Caco-2 (cell line): ENCODE results near the gene NFKBIZ. TPM values are rescaled to one million over a fixed set of nuclear protein-coding genes. Genes with fewer than 3 reads are reported as not detected.

Source experiments
- BruUV-seq: library from RNA; stranded (reverse); fragments of 400-500 nt; replicated peaks from 2 replicates; lab custom pipeline; 2021; lab: Mats Ljungman, UMichigan
- CTCF ChIA-PET: fragments of 300-600 bp; sonication (Branson Sonifier 250); formaldehyde crosslinking; loops from one replicate; lab custom pipeline; 2022; ENCODE audit warnings: antibody characterized with exemption; lab: Charles Lee
- POLR2A ChIA-PET: fragments of 300-600 bp; sonication (Branson Sonifier 250); formaldehyde crosslinking; loops from one replicate; lab custom pipeline; 2022; ENCODE audit warnings: antibody characterized with exemption; lab: Charles Lee
- DNase-seq, 2 experiments: peaks; one replicate each; pipeline versions ENCODE4 v3.0.0 to v3.0.0-alpha.2; 2020 to 2022
- H3K27me3 ChIP-seq: replicated peaks from 2 replicates; pipeline ENCODE4 v1.6.0; 2011; ENCODE audit warnings: low read length; ENCODE audit not compliant: control insufficient read depth, insufficient read depth
- H3K36me3 ChIP-seq: 2 replicates; pipeline ENCODE4 v1.5.1; 2011; ENCODE audit warnings: low read length; ENCODE audit not compliant: control insufficient read depth, insufficient read depth
- H3K4me1 ChIP-seq: fragments of 250-450 bp; sonication (Bioruptor Pico); 2 replicates; pipeline ENCODE4 v1.5.1; 2020; ENCODE audit warnings: mild to moderate bottlenecking
- H3K4me3 ChIP-seq: 2 replicates; pipeline ENCODE4 v1.5.1; 2011; ENCODE audit warnings: low read depth, mild to moderate bottlenecking, control low read depth, low read length
- H3K9me3 ChIP-seq: fragments of 250-450 bp; sonication (Bioruptor Pico); 2 replicates; pipeline ENCODE4 v1.5.1; 2020; ENCODE audit warnings: mild to moderate bottlenecking, moderate library complexity
- H3K27ac Mint-ChIP-seq: one replicate; pipeline ENCODE4 v1.8.0; 2022; ENCODE audit warnings: mixed read lengths; ENCODE audit not compliant: unreplicated experiment
- H3K27me3 Mint-ChIP-seq: one replicate; pipeline ENCODE4 v1.8.0; 2022; ENCODE audit warnings: mixed read lengths; ENCODE audit not compliant: insufficient read depth, unreplicated experiment
- H3K36me3 Mint-ChIP-seq: one replicate; pipeline ENCODE4 v1.8.0; 2022; ENCODE audit warnings: mild to moderate bottlenecking, mixed read lengths; ENCODE audit not compliant: insufficient read depth, unreplicated experiment
- H3K4me1 Mint-ChIP-seq: one replicate; pipeline ENCODE4 v1.8.0; 2022; ENCODE audit warnings: low read depth, mixed read lengths; ENCODE audit not compliant: unreplicated experiment
- H3K4me3 Mint-ChIP-seq: one replicate; pipeline ENCODE4 v1.8.0; 2022; ENCODE audit warnings: mild to moderate bottlenecking, moderate library complexity, mixed read lengths; ENCODE audit not compliant: unreplicated experiment
- H3K9me3 Mint-ChIP-seq: one replicate; pipeline ENCODE4 v1.8.0; 2022; ENCODE audit warnings: mixed read lengths; ENCODE audit not compliant: unreplicated experiment
- intact Hi-C: fragments of 100-400 bp; cut with micrococcal nuclease; formaldehyde crosslinking; loops from one replicate; pipeline ENCODE4 v1.10.0; 2022; ENCODE audit not compliant: unreplicated experiment
- total RNA-seq: library from RNA; stranded (reverse); gene quantifications from 2 replicates; pipeline ENCODE4 v1.2.3, GENCODE V29; 2022
- TF ChIP-seq, protein P1 (sequence below), 2 experiments: fragments of 200-600 bp in 1 of 2; IDR thresholded peaks; 1 replicate in 1 of 2; 2 replicates in 1 of 2; pipeline versions ENCODE4 v1.5.1 to v1.8.0; 2011 to 2022; ENCODE audit warnings: antibody characterized with exemption in 1 of 2, control low read depth in 1 of 2, inconsistent platforms in 1 of 2, low read depth in 1 of 2, low read length in 1 of 2, mild to moderate bottlenecking in 1 of 2, moderate library complexity in 1 of 2; ENCODE audit not compliant: insufficient read depth in 1 of 2, severe bottlenecking in 1 of 2, unreplicated experiment in 1 of 2

Gene NFKBIZ
- total RNA-seq, 1 experiment from 2014 or later, result 20.2 TPM

DNA sequence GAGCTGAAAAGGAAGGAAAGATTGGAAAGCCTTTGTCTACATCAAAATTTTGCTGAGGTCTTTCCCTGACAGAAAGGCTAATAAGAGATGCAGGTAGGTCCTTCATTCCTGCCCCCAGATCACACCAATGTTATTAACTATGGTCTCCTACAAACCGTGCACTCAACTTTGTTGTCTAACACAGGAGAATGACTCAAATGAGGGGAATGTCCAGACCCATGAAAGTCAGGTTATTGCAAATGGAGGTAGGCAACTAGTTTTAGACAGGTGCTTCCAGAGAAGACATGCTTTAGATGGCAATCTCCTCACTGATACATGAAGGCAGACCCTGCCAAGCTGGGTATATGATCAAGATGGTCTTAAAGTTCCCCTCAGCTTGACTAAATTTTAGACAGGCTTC is 51.0 kb downstream of the NFKBIZ start:
- H3K4me1 ChIP-seq, result no peaks in the 10 kb centered on the region
- TF ChIP-seq, protein P1, sequence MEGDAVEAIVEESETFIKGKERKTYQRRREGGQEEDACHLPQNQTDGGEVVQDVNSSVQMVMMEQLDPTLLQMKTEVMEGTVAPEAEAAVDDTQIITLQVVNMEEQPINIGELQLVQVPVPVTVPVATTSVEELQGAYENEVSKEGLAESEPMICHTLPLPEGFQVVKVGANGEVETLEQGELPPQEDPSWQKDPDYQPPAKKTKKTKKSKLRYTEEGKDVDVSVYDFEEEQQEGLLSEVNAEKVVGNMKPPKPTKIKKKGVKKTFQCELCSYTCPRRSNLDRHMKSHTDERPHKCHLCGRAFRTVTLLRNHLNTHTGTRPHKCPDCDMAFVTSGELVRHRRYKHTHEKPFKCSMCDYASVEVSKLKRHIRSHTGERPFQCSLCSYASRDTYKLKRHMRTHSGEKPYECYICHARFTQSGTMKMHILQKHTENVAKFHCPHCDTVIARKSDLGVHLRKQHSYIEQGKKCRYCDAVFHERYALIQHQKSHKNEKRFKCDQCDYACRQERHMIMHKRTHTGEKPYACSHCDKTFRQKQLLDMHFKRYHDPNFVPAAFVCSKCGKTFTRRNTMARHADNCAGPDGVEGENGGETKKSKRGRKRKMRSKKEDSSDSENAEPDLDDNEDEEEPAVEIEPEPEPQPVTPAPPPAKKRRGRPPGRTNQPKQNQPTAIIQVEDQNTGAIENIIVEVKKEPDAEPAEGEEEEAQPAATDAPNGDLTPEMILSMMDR (IDR thresholded peaks at IDR 0.05; ENCODE audit: insufficient read depth in 1 of 2, low read depth in 1 of 2, low read length in 1 of 2, severe bottlenecking in 1 of 2, unreplicated experiment in 1 of 2), result no peak
- intact Hi-C loops, result no loop called here
- POLR2A ChIA-PET, result interaction anchor here (0.6 kb wide), 1 partner anchor 18 kb away, joined by 3 read pairs; no protein-coding TSS in a partner anchor
- no peaks in the 10 kb centered on the region for H3K9me3 ChIP-seq
- no peak overlapping the region for H3K27ac Mint-ChIP-seq
- no peak overlapping the region for H3K4me3 ChIP-seq
- DNase-seq, result no peak
- H3K36me3 ChIP-seq, result no peaks in the 10 kb centered on the region
- H3K27me3 Mint-ChIP-seq, result no peaks in the 10 kb centered on the region
- H3K4me3 Mint-ChIP-seq, result no peak overlapping the region
- CTCF ChIA-PET, result no interaction called here
- no peaks in the 10 kb centered on the region for H3K27me3 ChIP-seq
- H3K9me3 Mint-ChIP-seq, result no peaks in the 10 kb centered on the region
- H3K36me3 Mint-ChIP-seq, result no peaks in the 10 kb centered on the region
- BruUV-seq, result no TSS peak
- no peaks in the 10 kb centered on the region for H3K4me1 Mint-ChIP-seq

DNA sequence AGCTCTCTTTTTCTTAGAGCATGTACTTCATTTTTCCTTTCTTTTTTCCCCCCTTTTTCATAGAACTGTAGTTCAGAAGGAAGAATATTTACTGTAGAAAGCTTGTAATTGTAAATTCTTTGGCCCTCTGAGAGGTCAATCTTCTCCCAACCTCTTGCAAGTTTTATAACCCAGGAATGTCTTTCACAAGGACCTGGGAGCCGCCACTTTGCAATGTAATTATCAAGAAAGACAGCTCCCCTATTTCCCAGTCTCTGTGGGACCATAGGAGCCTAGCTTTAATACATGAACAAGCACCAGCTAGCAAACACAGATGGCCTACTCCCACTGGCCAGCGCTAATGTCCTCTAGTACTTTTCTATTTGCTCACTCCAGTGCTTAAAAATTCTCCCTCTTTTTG is 51.4 kb downstream of the NFKBIZ start:
- no TSS peak for BruUV-seq
- no peaks in the 10 kb centered on the region for H3K27me3 Mint-ChIP-seq
- no peaks in the 10 kb centered on the region for H3K36me3 ChIP-seq
- no peaks in the 10 kb centered on the region for H3K4me1 Mint-ChIP-seq
- H3K27ac Mint-ChIP-seq, result no peak overlapping the region
- POLR2A ChIA-PET, result interaction anchor here (0.6 kb wide), 1 partner anchor 18 kb away, joined by 3 read pairs; no protein-coding TSS in a partner anchor
- no peaks in the 10 kb centered on the region for H3K4me1 ChIP-seq
- H3K9me3 ChIP-seq, result no peaks in the 10 kb centered on the region
- no peak overlapping the region for H3K4me3 Mint-ChIP-seq
- no peak for DNase-seq
- TF ChIP-seq, protein P1 (IDR thresholded peaks at IDR 0.05; ENCODE audit: insufficient read depth in 1 of 2, low read depth in 1 of 2, low read length in 1 of 2, severe bottlenecking in 1 of 2, unreplicated experiment in 1 of 2), result no peak
- no peaks in the 10 kb centered on the region for H3K9me3 Mint-ChIP-seq
- intact Hi-C loops, result no loop called here
- CTCF ChIA-PET, result no interaction called here
- H3K27me3 ChIP-seq, result no peaks in the 10 kb centered on the region
- no peaks in the 10 kb centered on the region for H3K36me3 Mint-ChIP-seq
- H3K4me3 ChIP-seq, result no peak overlapping the region

DNA sequence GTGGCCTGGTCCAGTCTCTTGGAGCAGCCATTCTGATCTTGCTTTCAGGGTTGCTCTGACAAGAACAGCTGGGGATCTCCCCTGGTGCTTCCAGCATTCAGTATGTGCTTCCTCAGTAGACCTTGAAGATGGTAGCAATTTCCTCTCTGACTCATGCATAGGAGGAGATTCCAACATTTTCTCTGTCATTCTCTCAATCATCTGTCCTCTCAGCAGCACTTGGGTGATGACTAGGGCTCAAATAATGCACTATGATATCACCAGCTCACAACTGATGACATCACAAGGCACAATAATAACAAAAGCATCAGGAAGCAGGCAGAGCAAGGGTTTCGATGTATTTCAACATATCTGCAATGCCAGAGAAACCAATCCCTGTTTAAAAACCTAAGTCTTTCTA is 52.7 kb downstream of the NFKBIZ start:
- Histone ChIP-seq H3K36me3 (no peaks in the 10 kb centered on the region), H3K27me3 (no peaks in the 10 kb centered on the region), H3K4me1 (no peaks in the 10 kb centered on the region), H3K4me3 (no peak overlapping the region), H3K9me3 (no peaks in the 10 kb centered on the region)
- CTCF ChIA-PET, result no interaction called here
- H3K36me3 Mint-ChIP-seq, result no peaks in the 10 kb centered on the region
- no peak overlapping the region for H3K4me3 Mint-ChIP-seq
- no peaks in the 10 kb centered on the region for H3K27me3 Mint-ChIP-seq
- no peaks in the 10 kb centered on the region for H3K4me1 Mint-ChIP-seq
- no peak for DNase-seq
- no peaks in the 10 kb centered on the region for H3K9me3 Mint-ChIP-seq
- no peak overlapping the region for H3K27ac Mint-ChIP-seq
- no TSS peak for BruUV-seq
- POLR2A ChIA-PET, result no interaction called here
- intact Hi-C loops, result no loop called here
- TF ChIP-seq, protein P1 (IDR thresholded peaks at IDR 0.05; ENCODE audit: insufficient read depth in 1 of 2, low read depth in 1 of 2, low read length in 1 of 2, severe bottlenecking in 1 of 2, unreplicated experiment in 1 of 2), result no peak
